SK-N-SH (cell line): ENCODE measurements around the gene TRAF3IP1. TPM values are rescaled to one million over a fixed set of nuclear protein-coding genes. Genes with fewer than 3 reads are reported as not detected.
A peak's percentile ranks its signal among the peaks of the same experiment; 100 is the strongest.

Source experiments
- CTCF ChIA-PET: fragments of 300-600, 350-600 bp; formaldehyde crosslinking; extraction: SDS; loops from one replicate; lab custom pipeline; 2021; lab: Yijun Ruan, JAX
- POLR2A ChIA-PET: fragments of 350-600 bp; sonication (Branson Sonifier 250); formaldehyde crosslinking; extraction: SDS; loops from one replicate; lab custom pipeline; 2020; ENCODE audit warnings: antibody characterized with exemption, inconsistent platforms; lab: Yijun Ruan, JAX
- DNase-seq: peaks from one replicate; pipeline ENCODE4 v3.0.0; 2012
- H2AFZ ChIP-seq: fragments of 200-600 bp; sonication (generic); 2 replicates; pipeline ENCODE4 v1.8.1; 2016; ENCODE audit warnings: antibody characterized with exemption, mild to moderate bottlenecking, low read depth
- H3F3A ChIP-seq: fragments of 200-600 bp; sonication (generic); replicated peaks from 2 replicates; pipeline ENCODE3; 2016; ENCODE audit warnings: antibody characterized with exemption, mild to moderate bottlenecking; ENCODE audit not compliant: insufficient read depth
- H3K27ac ChIP-seq, 2 experiments: fragments of 200-500 bp in 1 of 2; fragments of 200-600 bp in 1 of 2; sonication (Bioruptor generic) in 1 of 2; sonication (generic), shearing (Covaris generic) in 1 of 2; 2 replicates each; pipeline versions ENCODE4 v1.5.1 to v1.6.1; 2014 to 2016; ENCODE audit warnings: low read depth in 2 of 2, inconsistent platforms in 1 of 2, low read length in 1 of 2, mild to moderate bottlenecking in 1 of 2, mixed read lengths in 1 of 2
- H3K27me3 ChIP-seq: fragments of 200-600 bp; sonication (generic), shearing (Covaris generic); 2 replicates; pipeline ENCODE4 v1.6.1; 2016; ENCODE audit warnings: mixed run types; ENCODE audit not compliant: insufficient read depth
- H3K36me3 ChIP-seq, 2 experiments: fragments of 200-500 bp in 1 of 2; fragments of 200-600 bp in 1 of 2; sonication (Bioruptor generic) in 1 of 2; sonication (generic) in 1 of 2; replicated peaks in 1 of 2; 2 replicates each; pipeline versions ENCODE3 to v1.5.1; 2014 to 2016; ENCODE audit warnings: low read length in 1 of 2, mild to moderate bottlenecking in 1 of 2; ENCODE audit not compliant: insufficient read depth in 2 of 2, control insufficient read depth in 1 of 2
- H3K4me1 ChIP-seq, 2 experiments: fragments of 200-500 bp in 1 of 2; fragments of 200-600 bp in 1 of 2; sonication (Bioruptor generic) in 1 of 2; sonication (generic), shearing (Covaris generic) in 1 of 2; 2 replicates each; pipeline versions ENCODE4 v1.5.1 to v1.6.1; 2014 to 2016; ENCODE audit warnings: low read depth in 1 of 2, low read length in 1 of 2, mixed run types in 1 of 2; ENCODE audit not compliant: insufficient read depth in 2 of 2, control insufficient read depth in 1 of 2
- H3K4me2 ChIP-seq: fragments of 200-600 bp; sonication (generic), shearing (Covaris generic); 2 replicates; pipeline ENCODE4 v1.6.1; 2017; ENCODE audit warnings: mixed run types
- H3K4me3 ChIP-seq, 2 experiments: fragments of 200-500 bp in 1 of 2; fragments of 200-600 bp in 1 of 2; sonication (Bioruptor generic) in 1 of 2; sonication (generic), shearing (Covaris generic) in 1 of 2; 2 replicates each; pipeline versions ENCODE4 v1.5.1 to v1.8.1; 2014 to 2016; ENCODE audit warnings: low read depth in 2 of 2, inconsistent platforms in 1 of 2, low read length in 1 of 2, mild to moderate bottlenecking in 1 of 2, mixed read lengths in 1 of 2, moderate library complexity in 1 of 2
- H3K79me2 ChIP-seq: fragments of 200-600 bp; sonication (generic); 2 replicates; pipeline ENCODE4 v1.8.1; 2017; ENCODE audit warnings: mild to moderate bottlenecking; ENCODE audit not compliant: insufficient read depth
- H3K9ac ChIP-seq: fragments of 200-600 bp; sonication (generic); 2 replicates; pipeline ENCODE4 v1.6.1; 2017; ENCODE audit warnings: mixed run types
- H3K9me2 ChIP-seq: fragments of 200-600 bp; sonication (generic); 2 replicates; pipeline ENCODE4 v1.6.1; 2017; ENCODE audit warnings: mixed run types
- H3K9me3 ChIP-seq: fragments of 200-600 bp; sonication (generic); 2 replicates; pipeline ENCODE4 v1.6.1; 2017; ENCODE audit warnings: mixed run types, mild to moderate bottlenecking, moderate library complexity
- H4K20me1 ChIP-seq: fragments of 200-600 bp; sonication (generic); 2 replicates; pipeline ENCODE4 v1.6.1; 2017; ENCODE audit warnings: mild to moderate bottlenecking, mixed run types; ENCODE audit not compliant: insufficient read depth
- CTCF ChIP-seq: fragments of 200-600 bp; sonication (generic); IDR thresholded peaks from 2 replicates; pipeline ENCODE4 v1.6.1; 2017; ENCODE audit warnings: antibody characterized with exemption, mild to moderate bottlenecking, moderate library complexity
- ELF1 ChIP-seq: IDR thresholded peaks from 2 replicates; pipeline ENCODE4 v1.4.0; 2012
- EP300 ChIP-seq, 2 experiments: IDR thresholded peaks; 2 replicates each; pipeline versions ENCODE4 v1.4.0 to v1.6.1; 2012; ENCODE audit warnings: borderline replicate concordance in 1 of 2, low read depth in 1 of 2, low read length in 1 of 2
- EZH2phosphoT487 ChIP-seq: fragments of 200-600 bp; sonication (generic); IDR thresholded peaks from 2 replicates; pipeline ENCODE4 v1.6.1; 2017; ENCODE audit warnings: low read depth, mixed run types, mild to moderate bottlenecking, antibody characterized with exemption, moderate library complexity, borderline replicate concordance
- FOSL2 ChIP-seq: IDR thresholded peaks from 2 replicates; pipeline ENCODE4 v1.4.0; 2012; ENCODE audit warnings: low read depth, mild to moderate bottlenecking, moderate library complexity, borderline replicate concordance
- GABPA ChIP-seq: IDR thresholded peaks from 2 replicates; pipeline ENCODE4 v1.4.0; 2012; ENCODE audit warnings: low read depth, mild to moderate bottlenecking
- MAX ChIP-seq: IDR thresholded peaks from 2 replicates; pipeline ENCODE4 v1.4.0; 2012; ENCODE audit warnings: low read depth
- MEF2A ChIP-seq: IDR thresholded peaks from 2 replicates; pipeline ENCODE4 v1.4.0; 2012; ENCODE audit warnings: low read depth, borderline replicate concordance
- PBX3 ChIP-seq: IDR thresholded peaks from 2 replicates; pipeline ENCODE4; 2012
- RAD21 ChIP-seq: IDR thresholded peaks from 2 replicates; pipeline ENCODE4 v1.6.1; 2012; ENCODE audit warnings: mild to moderate bottlenecking, low read length
- RFX5 ChIP-seq: IDR thresholded peaks from 2 replicates; pipeline ENCODE4 v1.6.1; 2012; ENCODE audit warnings: mild to moderate bottlenecking, improper control_type of control experiment, low read length
- RXRA ChIP-seq: IDR thresholded peaks from 2 replicates; pipeline ENCODE4 v1.4.0; 2012; ENCODE audit warnings: low read depth, mild to moderate bottlenecking, borderline replicate concordance
- SIN3A ChIP-seq: IDR thresholded peaks from 2 replicates; pipeline ENCODE4 v1.6.1; 2012; ENCODE audit warnings: low read depth, mild to moderate bottlenecking, low read length, moderate library complexity, borderline replicate concordance
- SMC3 ChIP-seq: IDR thresholded peaks from 2 replicates; pipeline ENCODE4 v1.6.1; 2012; ENCODE audit warnings: low read depth, low read length, improper control_type of control experiment
- TAF1 ChIP-seq: IDR thresholded peaks from 2 replicates; pipeline ENCODE4 v1.6.1; 2012; ENCODE audit warnings: low read depth, mild to moderate bottlenecking, low read length, moderate library complexity, borderline replicate concordance
- TCF12 ChIP-seq: IDR thresholded peaks from 2 replicates; pipeline ENCODE4 v1.4.0; 2012
- USF1 ChIP-seq: IDR thresholded peaks from 2 replicates; pipeline ENCODE4 v1.4.0; 2012; ENCODE audit warnings: low read depth, borderline replicate concordance
- ZBTB33 ChIP-seq: IDR thresholded peaks from 2 replicates; pipeline ENCODE4 v1.4.0; 2012; ENCODE audit warnings: low read depth, borderline replicate concordance
- WGBS: methylation state at CpG from one replicate; pipeline ENCODE4 v1.1.6; 2017; ENCODE audit warnings: low lambda C conversion rate; 5-methylcytosine and 5-hydroxymethylcytosine counted together
- polyA plus RNA-seq, 3 experiments: library from polyadenylated mRNA; depleted of rRNA; stranded (reverse); fragments of >200 nt; gene quantifications; 2 replicates each; pipeline ENCODE4 v1.2.3, GENCODE V29; 2012

Gene TRAF3IP1
- polyA plus RNA-seq, 1 of the 3 experiments (the other 2 are of a cell fraction): 15.0 TPM

- peaks cover 5% of the 10 kb centered on the region; the same call in 1 of the 2 replicates for H3K79me2 ChIP-seq
- H2AFZ ChIP-seq: no peak overlapping the region
- H3K9me2 ChIP-seq: no peaks in the 10 kb centered on the region
- 88% methylated on average over 12 of the region's 15 CpGs for WGBS
- H3K27me3 ChIP-seq: no peaks in the 10 kb centered on the region
- no peak overlapping the region for H3K4me3 ChIP-seq
- peaks cover 0 to 26% of the 10 kb centered on the region in 2 experiments; a peak in 2 of 4 replicates for H3K4me1 ChIP-seq
- CTCF ChIA-PET: interaction anchor here (0.9 to 1.1 kb wide), 2 partner anchors 8 to 22 kb away, joined by 3 to 5 read pairs; no protein-coding TSS in a partner anchor
- H3K36me3 ChIP-seq: peaks cover 4 to 15% of the 10 kb centered on the region in 2 experiments
- peak overlapping the region; percentile 44 for H3K4me2 ChIP-seq
- DNase-seq: no peak
- TF ChIP-seq PBX3 (no peak), RXRA (peak; percentile 24; the same call in 1 of the 2 replicates)
- H3F3A ChIP-seq: peaks cover 7% of the 10 kb centered on the region
- peak overlapping the region in 1 of 2 experiments; percentile 24; a peak in 2 of 4 replicates for H3K27ac ChIP-seq
- H3K9ac ChIP-seq: no peak overlapping the region
- no peaks in the 10 kb centered on the region for H3K9me3 ChIP-seq
- no peaks in the 10 kb centered on the region for H4K20me1 ChIP-seq
- POLR2A ChIA-PET: no interaction called here
These were observed 58.9 kb downstream of the TRAF3IP1 start for GRCh38 chr2:238379096-238379810.

- Histone ChIP-seq H3K4me2 (no peak overlapping the region; the same call in 1 of the 2 replicates), H3K79me2 (peaks cover 5% of the 10 kb centered on the region; the same call in 1 of the 2 replicates)
- CTCF ChIA-PET: interaction anchor here (1.1 kb wide), 1 partner anchor 23 kb away, joined by 5 read pairs; no protein-coding TSS in a partner anchor
These were observed 60.0 kb downstream of the TRAF3IP1 start for GRCh38 chr2:238380336-238380735.

More at GRCh38 chr2:238380336-238380735, 60.0 kb downstream of the TRAF3IP1 start:
- no peaks in the 10 kb centered on the region for H3K27me3 ChIP-seq
- DNase-seq: no peak
- TF ChIP-seq FOSL2 (no peak), PBX3 (no peak), ELF1 (no peak), RAD21 (no peak), EZH2phosphoT487 (no peak), EP300 (IDR thresholded peaks at IDR 0.05; ENCODE audit: borderline replicate concordance in 1 of 2, low read depth in 1 of 2, low read length in 1 of 2) (no peak), USF1 (no peak), ZBTB33 (no peak), GABPA (no peak), MEF2A (no peak), TCF12 (no peak), CTCF (no peak), TAF1 (no peak), MAX (no peak), SIN3A (no peak), SMC3 (no peak), RFX5 (no peak)
- TF ChIP-seq, all 33 proteins: peak for 0
- Histone ChIP-seq H3K9me3 (no peaks in the 10 kb centered on the region), H3K36me3 (peaks cover 4 to 15% of the 10 kb centered on the region in 2 experiments), H3K9me2 (no peaks in the 10 kb centered on the region), H2AFZ (no peak overlapping the region), H3K4me3 (no peak overlapping the region), H4K20me1 (no peaks in the 10 kb centered on the region), H3K4me1 (peaks cover 0 to 26% of the 10 kb centered on the region in 2 experiments; a peak in 2 of 4 replicates), H3F3A (peaks cover 7% of the 10 kb centered on the region), H3K9ac (no peak overlapping the region), H3K27ac (peak overlapping the region in 1 of 2 experiments; percentile 24; a peak in 1 of 4 replicates)
- 93% methylated on average over 7 of the region's 7 CpGs for WGBS
- POLR2A ChIA-PET: no interaction called here
